HG03520 (cell line): Measurements from ENCODE around the gene ETFA.
"Not testable (repeated sequence)": the region's sequence is repeated elsewhere in the genome, so short reads cannot be mapped to it uniquely, and the experiment has no call there.

Experiments used
- ATAC-seq: cut with Tn5 transposase; IDR thresholded peaks from one replicate; pipeline ENCODE4 v1.9.1; 2021; ENCODE audit warnings: mild to moderate bottlenecking, moderate library complexity; ENCODE audit not compliant: unreplicated experiment

Gene ETFA

DNA sequence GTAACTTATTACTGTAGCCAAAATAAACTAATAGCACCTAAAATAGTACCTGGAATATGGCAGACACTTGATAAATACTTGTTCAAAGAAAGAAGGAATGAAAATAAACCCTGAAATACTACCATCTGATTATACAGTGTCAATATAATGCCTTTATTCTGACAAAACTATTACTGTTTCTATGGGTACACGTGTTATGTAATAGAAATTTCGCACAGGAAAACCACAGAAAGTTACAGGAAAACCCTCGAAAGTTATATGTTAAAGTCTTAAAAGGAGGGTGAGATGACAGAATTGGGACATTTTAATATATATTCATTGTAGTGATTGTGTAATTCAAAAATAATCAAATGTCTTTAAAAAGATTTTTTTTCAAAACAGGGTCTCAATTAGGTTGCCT, 28.8 kb downstream of the ETFA start:
- no peak for ATAC-seq

DNA sequence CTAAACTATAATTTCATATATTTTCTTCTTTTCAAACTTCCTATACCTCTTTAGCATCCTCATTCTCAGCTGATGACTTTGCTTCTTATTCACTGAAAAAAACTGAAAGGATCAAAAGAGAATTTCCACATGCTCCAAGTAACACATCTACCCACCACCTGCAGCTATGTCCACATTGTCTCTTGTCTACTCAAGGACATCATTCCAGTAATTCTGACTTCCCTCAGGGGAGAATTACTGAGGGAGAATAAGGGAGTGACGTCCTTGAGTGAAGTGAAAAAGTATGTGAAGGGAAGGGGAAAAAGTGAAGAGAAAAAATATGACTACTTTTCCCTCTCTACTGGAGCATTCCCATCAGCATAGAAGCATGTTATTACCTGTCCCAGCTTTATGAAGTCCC, 32.6 kb downstream of the ETFA start:
- ATAC-seq: no peak

DNA sequence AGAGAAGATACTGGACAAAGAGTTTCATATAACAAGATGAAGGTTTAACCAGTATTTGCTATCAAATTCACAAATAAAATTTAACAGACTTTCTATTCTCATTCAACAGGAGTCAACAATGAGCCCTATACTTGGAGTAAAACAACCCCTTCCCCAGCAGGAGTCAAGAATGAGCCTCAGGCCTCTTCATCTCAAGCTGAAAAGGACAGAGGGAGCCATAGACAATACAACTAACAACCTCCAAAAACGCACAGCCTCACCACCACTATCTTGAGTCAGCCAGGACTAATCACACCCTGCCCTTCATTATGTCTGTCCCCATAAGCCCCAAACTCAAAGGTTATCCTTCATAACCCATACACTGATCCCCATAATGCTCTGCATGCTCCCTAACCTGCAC, 36.4 kb downstream of the ETFA start:
- ATAC-seq: no peak

DNA sequence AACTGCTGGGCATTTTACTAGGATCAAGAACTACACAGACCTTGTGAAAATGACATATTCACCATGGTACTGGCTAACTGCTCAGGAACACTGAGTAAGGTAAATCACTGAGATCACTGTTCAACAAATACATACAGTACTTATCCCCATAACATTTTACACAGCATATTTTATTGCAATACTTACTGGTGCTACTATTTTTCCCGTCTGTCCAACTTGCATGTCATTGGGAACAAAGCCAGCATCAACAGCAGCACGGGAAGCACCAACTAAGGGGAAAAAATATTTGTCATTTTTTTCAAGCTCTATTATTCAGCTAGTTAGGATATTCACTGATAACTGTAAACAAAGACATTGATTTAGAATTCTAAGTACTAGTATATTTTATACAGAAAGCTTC, 37.0 kb downstream of the ETFA start:
- no peak for ATAC-seq

DNA sequence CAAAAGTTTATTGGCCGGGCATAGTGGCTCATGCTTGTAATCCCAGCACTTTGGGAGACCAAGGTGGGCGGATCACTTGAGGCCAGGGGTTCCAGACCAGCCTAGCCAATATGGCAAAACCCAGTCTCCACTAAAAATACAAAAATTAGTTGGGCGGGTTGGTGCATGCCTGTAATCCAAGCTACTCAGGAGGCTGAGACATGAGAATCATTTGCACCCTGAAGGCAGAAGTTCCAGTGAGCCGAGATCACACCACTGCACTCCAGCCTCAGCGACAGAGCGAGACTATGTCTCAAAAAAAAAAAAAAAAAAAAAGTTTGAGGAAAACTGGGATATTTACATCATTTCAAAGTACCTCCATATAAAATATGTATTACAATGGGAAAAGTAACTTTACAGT, 40.4 kb downstream of the ETFA start:
- ATAC-seq: no peak

DNA sequence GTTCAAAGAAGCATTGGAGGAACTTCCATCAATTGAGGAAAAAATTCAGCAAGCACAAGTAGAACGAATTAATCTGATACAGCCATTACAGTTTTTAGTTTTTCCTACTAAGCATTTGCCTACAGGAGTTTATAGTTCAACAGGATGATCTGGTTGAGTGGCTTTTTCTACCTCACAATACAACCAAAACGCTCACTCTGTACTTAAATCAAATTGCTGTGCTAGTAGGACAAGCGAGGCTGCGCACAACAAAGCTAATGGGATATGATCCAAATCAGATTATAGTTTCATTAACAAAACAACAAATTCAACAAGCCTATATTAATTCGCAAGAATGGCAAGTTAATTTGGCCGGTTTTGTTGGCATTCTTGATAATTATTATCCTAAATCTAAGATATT, 44.2 kb downstream of the ETFA start:
- ATAC-seq: no peak

DNA sequence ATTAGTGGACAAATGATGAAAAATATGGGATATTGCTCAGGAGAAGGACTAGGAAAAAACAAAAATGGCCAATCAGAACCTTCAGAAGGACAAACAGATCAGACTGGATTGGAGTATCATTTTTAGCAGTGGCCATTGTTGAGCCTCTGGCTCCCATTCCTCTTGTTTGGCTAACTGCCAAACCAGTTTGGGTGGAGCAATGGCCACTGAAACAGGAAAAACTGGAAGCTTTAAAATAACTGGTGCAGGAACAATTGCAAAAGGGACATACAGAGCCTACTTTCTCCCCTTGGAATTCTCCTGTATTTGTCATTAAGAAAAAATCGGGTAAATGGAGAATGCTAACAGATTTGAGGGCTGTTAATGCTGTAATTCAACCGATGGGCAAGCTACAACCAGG, 45.5 kb downstream of the ETFA start:
- not testable (repeated sequence) for ATAC-seq

DNA sequence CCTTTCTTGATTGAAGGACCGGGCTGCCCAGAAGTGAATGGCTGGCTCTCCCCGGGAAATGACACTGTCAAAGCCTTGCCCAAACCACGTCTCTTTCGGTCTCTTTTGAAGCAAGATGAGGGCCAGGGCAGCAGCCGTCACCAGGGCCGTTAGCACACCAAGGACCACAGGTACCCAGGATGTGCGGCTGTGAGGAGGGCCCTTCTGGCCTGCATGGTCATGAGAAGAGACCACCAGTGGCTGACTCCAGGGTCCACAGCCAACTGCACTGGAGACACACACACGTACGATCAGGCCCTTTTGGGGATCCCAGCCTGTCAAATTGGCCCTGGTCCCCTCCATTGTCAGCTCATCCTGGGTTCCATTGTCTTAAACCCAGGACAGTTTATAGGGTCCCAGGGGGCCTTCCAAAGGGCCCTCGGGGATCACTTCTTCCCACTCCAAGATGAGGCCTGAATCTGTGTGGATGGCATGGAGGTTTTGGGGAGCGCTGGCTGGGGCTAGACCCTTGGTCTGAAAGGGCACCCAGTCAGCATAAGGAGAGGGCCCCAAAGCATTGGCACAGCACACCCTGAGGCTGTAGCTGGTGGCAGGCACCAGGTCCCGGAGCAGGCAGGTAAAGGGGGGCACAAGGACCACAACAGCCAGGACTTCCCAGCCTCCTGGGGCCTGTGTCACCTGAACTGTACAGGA, 50.9 kb downstream of the ETFA start:
- no peak for ATAC-seq

DNA sequence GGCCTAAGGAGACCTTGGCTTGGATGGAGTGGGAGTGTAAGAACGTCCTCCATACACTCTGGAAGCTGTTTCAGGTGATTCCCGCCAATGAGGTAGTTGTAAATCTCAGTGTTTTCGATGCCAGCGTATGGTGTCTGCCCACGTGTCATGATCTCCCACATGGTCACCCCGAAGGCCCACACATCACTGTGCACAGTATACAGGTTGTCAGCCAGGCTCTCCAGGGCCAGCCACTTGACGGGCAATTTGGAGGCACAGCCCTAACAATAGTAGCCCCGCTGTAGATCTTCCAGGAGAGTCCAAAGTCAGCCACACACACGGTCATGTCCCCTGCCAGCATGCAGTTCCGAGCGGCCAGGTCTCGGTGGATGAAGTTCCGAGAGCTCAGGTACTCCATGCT, 51.9 kb downstream of the ETFA start:
- ATAC-seq: no peak

DNA sequence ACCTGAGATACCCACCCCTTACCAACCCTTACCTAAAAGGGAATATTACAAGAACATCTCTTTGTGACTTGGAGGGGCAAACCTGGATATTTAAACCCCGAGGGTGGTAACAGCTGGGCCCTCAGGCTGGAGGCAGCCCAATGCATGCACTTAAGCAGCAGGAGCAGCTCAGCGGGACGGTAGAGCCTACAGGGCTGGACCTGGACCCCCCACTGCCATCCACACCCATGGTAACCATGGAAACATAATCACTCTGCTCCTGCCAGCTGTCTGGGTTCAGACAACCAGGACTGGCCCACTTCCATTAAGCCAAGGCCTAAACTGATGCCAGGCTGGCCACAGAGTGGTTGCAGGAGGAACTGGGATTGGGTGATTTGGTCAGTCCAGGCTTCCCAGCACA, 52.8 kb downstream of the ETFA start:
- ATAC-seq: no peak

DNA sequence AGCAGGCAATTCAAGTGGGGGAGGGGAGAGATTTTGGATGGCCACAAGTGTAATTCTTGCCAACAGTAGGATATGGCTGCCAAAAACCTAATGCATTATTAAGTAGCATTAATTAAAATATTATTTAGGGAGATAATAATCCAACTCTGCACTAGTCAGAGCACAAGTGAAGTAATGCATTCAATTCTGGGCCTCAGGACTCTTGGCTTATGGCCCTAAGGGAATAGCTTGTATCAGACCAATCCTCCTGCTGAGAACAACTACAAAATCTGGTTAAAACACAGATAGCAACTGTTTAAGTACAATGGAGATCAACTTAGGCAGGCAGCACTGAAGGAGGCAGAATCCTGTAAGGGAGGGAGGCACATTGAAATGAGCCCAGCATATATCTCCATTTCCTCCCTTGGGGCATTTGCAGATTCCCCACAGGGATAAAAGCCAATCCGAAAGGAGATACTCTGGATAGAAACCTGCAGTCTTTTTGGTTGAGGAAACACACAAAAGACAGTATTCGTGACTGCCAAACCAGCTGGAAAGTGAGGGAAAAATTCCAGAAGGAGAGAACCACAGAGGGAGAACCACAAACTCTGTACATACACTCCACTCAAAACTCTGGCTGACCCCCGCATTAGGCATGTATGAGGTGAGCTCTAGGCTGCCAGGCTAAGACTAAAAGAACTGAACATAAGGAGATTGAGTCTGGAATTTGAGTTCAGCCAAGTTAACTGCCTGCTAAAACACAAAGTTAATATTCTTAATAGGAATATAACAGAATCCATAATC, 57.4 kb downstream of the ETFA start:
- ATAC-seq: no peak

DNA sequence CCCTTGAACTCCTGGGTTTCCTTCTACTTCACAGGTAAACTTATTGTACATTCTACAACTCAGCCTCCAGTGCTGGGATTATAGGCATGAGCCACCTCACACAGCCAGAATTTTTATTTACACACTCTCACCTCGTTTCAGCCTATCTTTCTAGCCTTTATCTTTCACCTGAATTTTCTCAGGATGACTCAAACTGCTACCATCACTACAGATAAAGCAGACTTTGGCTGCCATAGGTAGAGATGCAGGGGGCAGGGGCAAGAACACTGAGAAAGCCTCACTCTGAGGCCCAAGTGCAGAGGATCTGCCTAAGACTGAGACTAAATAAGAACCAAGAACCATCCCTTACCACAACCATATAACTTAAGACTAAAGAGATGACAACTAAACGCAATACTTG, 59.0 kb downstream of the ETFA start:
- no peak for ATAC-seq

DNA sequence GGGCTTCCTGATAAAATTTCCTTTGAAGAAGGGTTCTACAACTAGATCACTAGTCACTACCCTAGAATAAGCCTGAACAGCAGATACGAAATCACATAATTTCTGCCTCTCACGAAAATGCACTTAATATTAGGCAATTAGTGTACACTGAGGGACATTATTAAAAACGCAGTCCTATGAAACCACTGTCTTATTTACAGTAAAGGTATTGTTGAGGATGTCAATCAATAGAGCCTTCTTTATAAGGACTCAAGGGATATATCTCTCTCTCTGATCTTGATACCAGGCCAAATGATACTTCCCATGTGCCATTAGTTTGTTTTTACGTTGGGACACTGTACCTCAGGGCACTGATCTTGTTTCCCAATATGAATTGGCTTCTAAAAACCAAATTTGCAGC, 59.6 kb downstream of the ETFA start:
- ATAC-seq: no peak

DNA sequence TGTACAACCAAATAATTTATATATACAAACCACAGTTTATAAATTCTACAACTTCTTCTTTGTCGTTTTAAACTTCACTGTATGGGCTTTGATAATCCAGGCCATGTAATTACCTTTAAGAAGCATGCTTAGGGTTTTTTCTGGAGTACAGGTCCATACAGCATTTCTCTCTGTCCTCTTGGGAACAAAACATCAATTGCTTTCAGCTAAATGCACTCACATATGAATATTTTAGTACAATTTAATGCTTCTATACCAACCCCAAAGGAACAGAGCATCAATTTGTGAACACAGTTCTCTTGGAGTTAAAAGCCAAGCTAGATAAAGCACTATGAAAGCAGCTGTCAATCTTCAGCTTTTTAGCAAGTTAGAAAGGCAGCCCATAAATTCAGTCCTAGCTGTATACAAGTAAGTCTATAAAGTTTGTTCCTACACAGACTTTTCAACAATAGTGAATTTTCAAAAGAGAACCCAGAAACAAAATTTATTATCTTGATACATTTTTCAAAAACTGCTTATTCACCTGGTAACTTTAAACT, 66.1 kb downstream of the ETFA start:
- ATAC-seq: no peak

DNA sequence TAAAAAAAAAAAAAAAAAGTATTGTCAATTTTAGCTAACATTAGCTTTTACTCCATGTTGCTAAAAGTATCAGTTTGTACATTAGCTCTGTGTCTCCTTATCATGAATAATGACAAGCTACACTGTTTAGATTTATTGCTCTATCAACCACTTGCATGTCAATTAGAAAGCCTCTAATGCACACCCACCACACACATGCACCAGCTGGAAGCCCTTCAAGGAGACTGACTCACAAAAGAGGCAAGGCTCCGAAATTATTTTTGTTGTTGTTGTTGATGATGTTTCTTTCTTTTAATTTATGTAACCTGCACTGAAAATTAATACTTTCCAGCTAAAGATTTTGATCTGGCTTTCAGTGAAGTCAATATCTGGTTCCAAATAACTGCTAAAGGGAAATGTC, 71.5 kb downstream of the ETFA start:
- no peak for ATAC-seq

DNA sequence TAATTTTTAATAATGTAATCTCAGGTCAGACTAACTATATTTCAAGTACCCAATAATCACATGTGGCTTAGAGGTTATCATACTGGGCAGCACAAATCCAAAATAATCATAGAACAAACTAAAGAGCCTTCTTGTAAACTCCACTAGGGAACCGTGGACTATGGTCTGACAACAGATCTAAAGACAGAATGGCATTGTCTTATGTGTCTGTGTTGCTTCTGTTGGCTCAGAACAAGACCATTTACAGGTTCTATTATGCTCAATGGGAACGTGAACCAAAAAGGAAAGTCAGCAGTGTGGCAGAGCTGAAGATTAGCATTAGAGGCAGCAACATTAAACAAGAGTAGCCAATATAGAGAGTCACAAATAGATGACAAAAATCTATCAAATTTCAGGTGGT, 74.9 kb downstream of the ETFA start:
- ATAC-seq: no peak

DNA sequence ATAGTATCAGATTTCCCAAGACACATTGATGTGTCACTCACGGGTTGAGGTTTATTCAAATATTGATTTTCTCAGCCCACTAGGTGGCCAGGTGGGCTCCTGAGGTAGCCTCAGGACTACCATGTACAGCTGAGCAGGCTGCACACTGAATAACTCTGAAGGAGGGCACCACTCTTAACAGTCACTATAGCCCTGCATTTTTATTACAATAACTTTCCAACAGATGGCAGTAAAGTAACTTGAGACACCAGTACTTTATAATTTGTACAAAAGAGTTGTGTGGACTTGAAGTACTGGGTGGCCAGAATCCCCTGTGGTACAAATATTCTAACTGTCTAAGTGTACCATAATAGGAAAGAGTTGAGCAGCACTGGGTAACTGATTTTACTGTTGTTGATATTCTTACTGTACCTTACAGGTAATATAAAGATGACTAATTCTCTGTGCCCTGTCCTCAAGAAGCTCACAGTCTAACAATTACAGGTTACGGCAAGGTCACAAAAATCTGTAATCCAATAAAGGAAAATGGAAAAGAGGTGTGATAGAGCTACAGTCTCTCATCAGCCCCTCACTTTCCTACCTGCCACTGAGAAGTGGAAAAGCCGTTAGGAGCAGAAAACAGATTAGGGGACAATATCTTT, 76.0 kb downstream of the ETFA start:
- no peak for ATAC-seq

DNA sequence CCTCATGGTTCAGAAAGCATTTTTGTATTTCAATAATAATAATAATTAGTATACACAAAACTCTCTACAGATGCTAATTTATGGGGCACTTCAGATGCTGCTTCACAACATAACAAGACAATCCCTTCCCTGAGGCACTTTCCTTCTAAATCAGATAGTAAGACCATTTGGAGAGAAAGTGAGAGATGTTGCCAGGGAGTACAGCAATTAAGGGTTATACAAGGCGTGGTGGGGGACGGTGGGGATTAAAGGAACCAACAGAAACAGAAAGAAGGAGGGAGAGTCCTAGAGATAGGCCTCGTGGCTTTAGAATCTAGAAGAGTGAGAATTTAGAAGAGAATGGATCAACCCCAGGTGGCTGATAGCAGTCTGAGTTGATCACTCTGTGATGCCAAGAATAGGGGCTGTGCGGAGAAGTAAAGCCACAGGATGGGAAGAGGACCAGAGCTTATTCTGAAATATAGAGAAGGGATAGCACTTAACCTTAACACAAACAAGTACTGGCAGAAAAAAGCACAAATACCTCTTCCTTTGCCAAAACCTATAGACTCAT, 76.9 kb downstream of the ETFA start:
- ATAC-seq: no peak

DNA sequence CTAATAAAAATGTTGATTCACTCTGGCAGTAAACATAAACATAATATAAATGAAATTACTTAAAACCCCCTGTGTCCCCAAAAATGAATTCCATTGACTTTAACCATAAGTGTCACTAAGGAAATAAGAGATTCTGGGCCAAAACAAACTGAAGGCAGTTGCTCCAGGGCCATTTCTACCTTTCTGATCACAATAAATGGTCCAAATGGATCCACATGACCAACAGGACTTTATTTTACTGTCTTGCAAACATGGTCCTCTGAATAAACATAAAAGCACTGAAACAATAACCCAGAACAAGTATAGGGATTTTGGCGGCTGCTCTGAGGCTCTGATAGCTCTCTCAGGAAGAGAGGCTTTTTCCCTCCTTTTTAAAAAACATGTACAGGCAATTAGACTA, 77.3 kb downstream of the ETFA start:
- no peak for ATAC-seq

DNA sequence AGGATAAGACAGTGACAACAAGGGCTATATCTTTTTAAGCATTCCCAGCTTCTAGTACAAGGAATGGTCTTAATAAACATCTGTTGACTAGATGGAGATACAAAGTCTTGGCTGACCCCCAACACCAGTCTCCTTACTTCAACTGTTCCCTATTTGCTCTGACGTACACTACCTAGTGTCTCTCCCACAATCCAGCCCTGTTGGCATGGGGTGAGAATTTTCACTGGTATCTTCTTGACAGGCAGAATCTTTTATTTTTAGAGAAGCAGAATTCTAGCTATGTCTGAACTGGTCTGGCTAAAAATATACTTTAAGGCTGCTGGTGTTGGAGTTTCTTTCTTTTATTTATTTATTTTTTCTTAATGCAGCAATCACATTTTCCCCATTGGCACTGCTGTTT, 82.0 kb downstream of the ETFA start:
- ATAC-seq: no peak

DNA sequence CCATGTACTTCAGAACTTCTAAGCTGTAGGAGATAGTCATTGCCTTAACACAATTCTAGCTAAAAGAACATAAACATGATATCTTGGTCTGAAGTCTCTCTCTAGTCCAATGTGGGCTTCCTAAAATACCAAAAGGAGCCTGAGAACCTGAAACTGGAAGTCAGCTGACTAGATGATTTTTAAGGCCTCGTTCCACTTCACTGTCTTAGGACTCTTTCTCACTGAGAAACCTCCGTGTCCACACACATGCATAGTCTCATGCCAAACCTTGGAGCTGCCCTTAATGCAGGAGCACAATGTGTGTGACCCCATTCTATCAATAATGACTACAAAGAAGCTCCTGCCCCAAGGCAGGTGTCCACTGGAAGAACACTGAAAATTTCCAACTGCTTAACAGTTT, 87.7 kb downstream of the ETFA start:
- no peak for ATAC-seq

DNA sequence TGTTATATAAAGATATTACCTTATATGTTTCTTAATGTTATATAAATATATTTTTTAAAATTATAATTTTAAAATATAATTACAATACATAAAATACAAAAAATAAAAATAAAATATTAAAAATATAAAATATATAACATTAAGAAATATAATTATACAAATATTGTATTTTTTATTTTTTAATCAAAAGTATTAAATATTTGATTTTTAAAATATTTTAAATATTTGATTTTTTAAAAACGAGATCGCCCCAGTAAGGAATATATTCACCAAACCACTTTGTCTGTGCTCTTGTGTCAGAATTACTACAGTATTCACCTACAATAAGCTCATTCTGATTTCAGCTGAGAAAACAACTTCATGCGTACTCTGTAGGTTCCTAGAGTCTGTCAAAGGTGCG, 89.1 kb downstream of the ETFA start:
- no peak for ATAC-seq
